Raji (cell line): ENCODE data around the gene RB1.

ENCODE experiments used
- POLR2A ChIP-seq: IDR thresholded peaks from 2 replicates; pipeline ENCODE4 v1.6.1; 2011; ENCODE audit warnings: low read depth, low read length, control low read depth; ENCODE audit not compliant: insufficient read depth

The RB1 gene

GRCh38 chr13:48380581-48380980 lies 77.0 kb downstream of the RB1 start:
- TF ChIP-seq POLR2A, result no peak

GRCh38 chr13:48383384-48383783 lies 79.8 kb downstream of the RB1 start:
- TF ChIP-seq POLR2A, result no peak

GRCh38 chr13:48386816-48387215 lies 83.3 kb downstream of the RB1 start:
- no peak for TF ChIP-seq POLR2A

GRCh38 chr13:48391257-48391656 lies 87.7 kb downstream of the RB1 start:
- TF ChIP-seq POLR2A, result no peak

- TF ChIP-seq POLR2A, result no peak
Observed at GRCh38 chr13:48393030-48393697, 89.6 kb downstream of the RB1 start.

GRCh38 chr13:48393698-48394085 lies 90.1 kb downstream of the RB1 start:
- no peak for TF ChIP-seq POLR2A

- TF ChIP-seq POLR2A, result no peak
Observed at GRCh38 chr13:48397744-48398143, 94.2 kb downstream of the RB1 start.

- no peak for TF ChIP-seq POLR2A
Observed at GRCh38 chr13:48398450-48399095, 95.0 kb downstream of the RB1 start.

GRCh38 chr13:48400090-48400694 lies 96.6 kb downstream of the RB1 start:
- no peak for TF ChIP-seq POLR2A

GRCh38 chr13:48400850-48401291 lies 97.3 kb downstream of the RB1 start:
- no peak for TF ChIP-seq POLR2A

GRCh38 chr13:48401480-48401879 lies 97.9 kb downstream of the RB1 start:
- TF ChIP-seq POLR2A, result no peak

- TF ChIP-seq POLR2A, result no peak
Observed at GRCh38 chr13:48402325-48402932, 98.9 kb downstream of the RB1 start.

GRCh38 chr13:48403151-48403631 lies 99.6 kb downstream of the RB1 start:
- no peak for TF ChIP-seq POLR2A

- no peak for TF ChIP-seq POLR2A
Observed at GRCh38 chr13:48403913-48404312, 100.4 kb downstream of the RB1 start.

- TF ChIP-seq POLR2A, result no peak
Observed at GRCh38 chr13:48404952-48405351, 101.4 kb downstream of the RB1 start.

- TF ChIP-seq POLR2A, result no peak
Observed at GRCh38 chr13:48405875-48406274, 102.3 kb downstream of the RB1 start.
